Endothelial cell (in vitro differentiated cells): ENCODE results near the gene FEZ2. TPM values are rescaled to one million over a fixed set of nuclear protein-coding genes. Genes with fewer than 3 reads are reported as not detected.
A peak's percentile ranks its signal among the peaks of the same experiment; 100 is the strongest.

Source experiments
- DNase-seq: peaks from one replicate; pipeline ENCODE4 v3.0.0; 2021; ENCODE audit warnings: low spot score
- H3K27ac Mint-ChIP-seq: one replicate; pipeline ENCODE4 v1.8.0; 2021; ENCODE audit warnings: mixed read lengths, inconsistent platforms; ENCODE audit not compliant: unreplicated experiment
- H3K27me3 Mint-ChIP-seq: one replicate; pipeline ENCODE4 v1.8.0; 2021; ENCODE audit warnings: mild to moderate bottlenecking, moderate library complexity, mixed read lengths, inconsistent platforms; ENCODE audit not compliant: unreplicated experiment
- H3K36me3 Mint-ChIP-seq: one replicate; pipeline ENCODE4 v1.8.0; 2021; ENCODE audit warnings: mild to moderate bottlenecking, low read depth, mixed read lengths, inconsistent platforms; ENCODE audit not compliant: unreplicated experiment
- H3K4me1 Mint-ChIP-seq: one replicate; pipeline ENCODE4 v1.8.0; 2021; ENCODE audit warnings: mild to moderate bottlenecking, mixed read lengths, inconsistent platforms; ENCODE audit not compliant: unreplicated experiment
- H3K4me3 Mint-ChIP-seq: one replicate; pipeline ENCODE4 v1.8.0; 2021; ENCODE audit warnings: mild to moderate bottlenecking, mixed read lengths, inconsistent platforms; ENCODE audit not compliant: unreplicated experiment
- H3K9me3 Mint-ChIP-seq: one replicate; pipeline ENCODE4 v1.8.0; 2021; ENCODE audit warnings: mixed read lengths, inconsistent platforms; ENCODE audit not compliant: unreplicated experiment
- CTCF ChIP-seq: fragments of 200-600 bp; sonication (generic); IDR thresholded peaks from one replicate; pipeline ENCODE4 v1.5.0; 2021; ENCODE audit warnings: antibody characterized with exemption; ENCODE audit not compliant: unreplicated experiment
- long read RNA-seq: library from polyadenylated mRNA; unstranded; transcript quantifications from one replicate; pipeline ENCODE4 v2.0.0, GENCODE V29; 2020; ENCODE audit not compliant: unreplicated experiment
- total RNA-seq: library from RNA; stranded (reverse); fragmentation: NEBNext Ultra II Directional; extraction: Animal tissue kit (Norgen Biotek cat#: 25700); gene quantifications from one replicate; pipeline ENCODE4 v1.2.1, GENCODE V29; 2021; ENCODE audit not compliant: unreplicated experiment

Gene FEZ2
- 40.8 TPM for total RNA-seq
- long read RNA-seq, partial matches to known transcripts: 1 of 13 reads
- long read RNA-seq, other reads (novel, unspliced or antisense): 12 of 13 reads

- Mint-ChIP-seq H3K4me3 (peak within 1 kb of the TSS; percentile 95), H3K4me1 (peaks cover 28% of the 10 kb centered on the region), H3K27me3 (peaks cover 8% of the 10 kb centered on the region), H3K9me3 (no peaks in the 10 kb centered on the region), H3K36me3 (peaks cover 8% of the 10 kb centered on the region), H3K27ac (peak within 1 kb of the TSS; percentile 55)
- TF ChIP-seq CTCF: no peak
- peak; percentile 78 for DNase-seq
Observed at GRCh38 chr2:36597532-36598377, at the start of gene FEZ2. FEZ2 (minus strand) TSS chr2:36598168; CDS start chr2:36598142, 26 bp downstream.

- Mint-ChIP-seq H3K4me1 (no peaks in the 10 kb centered on the region), H3K4me3 (no peak overlapping the region), H3K9me3 (no peaks in the 10 kb centered on the region), H3K27me3 (no peaks in the 10 kb centered on the region), H3K36me3 (no peaks in the 10 kb centered on the region), H3K27ac (no peak overlapping the region)
- TF ChIP-seq CTCF: no peak
- no peak for DNase-seq
Observed at GRCh38 chr2:36634981-36635597, 37.1 kb upstream of the FEZ2 start.

- no peak for DNase-seq
- Mint-ChIP-seq H3K27me3 (no peaks in the 10 kb centered on the region), H3K4me1 (no peaks in the 10 kb centered on the region), H3K4me3 (no peak overlapping the region), H3K36me3 (no peaks in the 10 kb centered on the region), H3K9me3 (no peaks in the 10 kb centered on the region), H3K27ac (no peak overlapping the region)
- TF ChIP-seq CTCF: no peak
Observed at GRCh38 chr2:36633470-36634092, 35.6 kb upstream of the FEZ2 start.

- TF ChIP-seq CTCF: no peak
- no peak overlapping the region for H3K4me3 Mint-ChIP-seq
- H3K36me3 Mint-ChIP-seq: no peaks in the 10 kb centered on the region
- H3K9me3 Mint-ChIP-seq: no peaks in the 10 kb centered on the region
- H3K27me3 Mint-ChIP-seq: no peaks in the 10 kb centered on the region
- H3K4me1 Mint-ChIP-seq: no peaks in the 10 kb centered on the region
- no peak overlapping the region for H3K27ac Mint-ChIP-seq
- DNase-seq: no peak
Observed at GRCh38 chr2:36626756-36627155, 28.8 kb upstream of the FEZ2 start.
